Measurements from ENCODE around the gene HADHA. TPM values are rescaled to one million over a fixed set of nuclear protein-coding genes. Genes with fewer than 3 reads are reported as not detected.

HADHA gene
- total RNA-seq, 1 experiment from 2014 or later, result 101 TPM

DNA sequence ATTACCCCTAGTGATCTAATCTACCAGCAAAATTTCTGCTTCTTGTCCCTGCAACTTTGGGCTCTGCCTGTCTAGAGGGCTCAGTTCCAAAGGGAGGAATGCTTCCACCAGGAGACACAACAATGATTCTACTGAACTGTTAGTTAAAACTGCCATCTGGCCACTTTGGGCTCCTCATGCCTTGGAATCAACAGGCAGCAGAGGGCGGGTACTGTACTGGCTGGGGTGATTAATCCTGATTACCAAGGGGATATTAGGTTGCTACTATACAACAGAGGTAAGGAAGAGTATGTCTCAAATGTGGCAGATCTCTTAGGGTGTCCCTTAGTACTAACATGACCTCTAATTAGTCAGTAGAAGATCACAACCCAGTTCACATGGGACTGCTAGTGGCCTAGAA, 21.4 kb downstream of the HADHA start:
- H4K20me1 ChIP-seq (ENCODE audit: insufficient read depth), result no peaks in the 10 kb centered on the region
- POLR2A ChIA-PET, result no interaction called here
- intact Hi-C loops (cut with micrococcal nuclease), result no loop called here
- H3K9me3 ChIP-seq (ENCODE audit: control insufficient read depth in 1 of 2, insufficient read depth in 1 of 2, low read depth in 1 of 2, low read length in 2 of 2), result 0 out of 4 replicates have a peak, but pooled peaks cover 0 to 2% of the 10 kb centered on the region in 2 experiments
- CTCF ChIA-PET, result no interaction called here
- no peaks in the 10 kb centered on the region for H3K27me3 ChIP-seq (ENCODE audit: insufficient read depth, low read length)
- no peak for DNase-seq (ENCODE audit: low read depth, low spot score)
- no peaks in the 10 kb centered on the region for H3K79me2 ChIP-seq (ENCODE audit: insufficient read depth, low read length)
- H2AFZ ChIP-seq (ENCODE audit: low read depth, low read length, poor library complexity, severe bottlenecking), result no peak overlapping the region
- no peak overlapping the region for H3K27ac ChIP-seq (ENCODE audit: low read depth, low read length)
- H3K4me2 ChIP-seq (ENCODE audit: low read length), result no peak overlapping the region
- H3K9me2 ChIP-seq (ENCODE audit: insufficient read depth), result no peaks in the 10 kb centered on the region
- TF ChIP-seq YY1 (IDR thresholded peaks at IDR 0.05; ENCODE audit: extremely low read depth, insufficient replicate concordance, low read depth, low read length), result no peak
- no peak for TF ChIP-seq JUND (IDR thresholded peaks at IDR 0.05)
- no peak for TF ChIP-seq EZH2 (IDR thresholded peaks at IDR 0.05)
- no peak for TF ChIP-seq EZH2phosphoT487 (IDR thresholded peaks at IDR 0.05; ENCODE audit: borderline replicate concordance)
- no peak for TF ChIP-seq ZFX (IDR thresholded peaks at IDR 0.05)
- TF ChIP-seq, protein P1, sequence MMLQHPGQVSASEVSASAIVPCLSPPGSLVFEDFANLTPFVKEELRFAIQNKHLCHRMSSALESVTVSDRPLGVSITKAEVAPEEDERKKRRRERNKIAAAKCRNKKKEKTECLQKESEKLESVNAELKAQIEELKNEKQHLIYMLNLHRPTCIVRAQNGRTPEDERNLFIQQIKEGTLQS (IDR thresholded peaks at IDR 0.05), result no peak
- no peak for TF ChIP-seq CEBPB (IDR thresholded peaks at IDR 0.05; ENCODE audit: low read depth)
- no peak for TF ChIP-seq FOSL1 (IDR thresholded peaks at IDR 0.05; ENCODE audit: low read depth)
- TF ChIP-seq TCF7L2 (IDR thresholded peaks at IDR 0.05; ENCODE audit: borderline replicate concordance, extremely low read depth, insufficient read depth, insufficient read length), result no peak
- TF ChIP-seq, protein P2, sequence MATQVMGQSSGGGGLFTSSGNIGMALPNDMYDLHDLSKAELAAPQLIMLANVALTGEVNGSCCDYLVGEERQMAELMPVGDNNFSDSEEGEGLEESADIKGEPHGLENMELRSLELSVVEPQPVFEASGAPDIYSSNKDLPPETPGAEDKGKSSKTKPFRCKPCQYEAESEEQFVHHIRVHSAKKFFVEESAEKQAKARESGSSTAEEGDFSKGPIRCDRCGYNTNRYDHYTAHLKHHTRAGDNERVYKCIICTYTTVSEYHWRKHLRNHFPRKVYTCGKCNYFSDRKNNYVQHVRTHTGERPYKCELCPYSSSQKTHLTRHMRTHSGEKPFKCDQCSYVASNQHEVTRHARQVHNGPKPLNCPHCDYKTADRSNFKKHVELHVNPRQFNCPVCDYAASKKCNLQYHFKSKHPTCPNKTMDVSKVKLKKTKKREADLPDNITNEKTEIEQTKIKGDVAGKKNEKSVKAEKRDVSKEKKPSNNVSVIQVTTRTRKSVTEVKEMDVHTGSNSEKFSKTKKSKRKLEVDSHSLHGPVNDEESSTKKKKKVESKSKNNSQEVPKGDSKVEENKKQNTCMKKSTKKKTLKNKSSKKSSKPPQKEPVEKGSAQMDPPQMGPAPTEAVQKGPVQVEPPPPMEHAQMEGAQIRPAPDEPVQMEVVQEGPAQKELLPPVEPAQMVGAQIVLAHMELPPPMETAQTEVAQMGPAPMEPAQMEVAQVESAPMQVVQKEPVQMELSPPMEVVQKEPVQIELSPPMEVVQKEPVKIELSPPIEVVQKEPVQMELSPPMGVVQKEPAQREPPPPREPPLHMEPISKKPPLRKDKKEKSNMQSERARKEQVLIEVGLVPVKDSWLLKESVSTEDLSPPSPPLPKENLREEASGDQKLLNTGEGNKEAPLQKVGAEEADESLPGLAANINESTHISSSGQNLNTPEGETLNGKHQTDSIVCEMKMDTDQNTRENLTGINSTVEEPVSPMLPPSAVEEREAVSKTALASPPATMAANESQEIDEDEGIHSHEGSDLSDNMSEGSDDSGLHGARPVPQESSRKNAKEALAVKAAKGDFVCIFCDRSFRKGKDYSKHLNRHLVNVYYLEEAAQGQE (IDR thresholded peaks at IDR 0.05; ENCODE audit: low read depth), result no peak
- TF ChIP-seq ELF1 (IDR thresholded peaks at IDR 0.05; ENCODE audit: borderline replicate concordance, low read depth), result no peak
- no peak for TF ChIP-seq CBX3 (IDR thresholded peaks at IDR 0.05; ENCODE audit: low read depth)
- no peak for TF ChIP-seq EGR1 (IDR thresholded peaks at IDR 0.05; ENCODE audit: low read depth)
- no peak for TF ChIP-seq POLR2A (IDR thresholded peaks at IDR 0.05; ENCODE audit: borderline replicate concordance, extremely low read depth, insufficient read depth, insufficient read length)
- TF ChIP-seq, protein P3, sequence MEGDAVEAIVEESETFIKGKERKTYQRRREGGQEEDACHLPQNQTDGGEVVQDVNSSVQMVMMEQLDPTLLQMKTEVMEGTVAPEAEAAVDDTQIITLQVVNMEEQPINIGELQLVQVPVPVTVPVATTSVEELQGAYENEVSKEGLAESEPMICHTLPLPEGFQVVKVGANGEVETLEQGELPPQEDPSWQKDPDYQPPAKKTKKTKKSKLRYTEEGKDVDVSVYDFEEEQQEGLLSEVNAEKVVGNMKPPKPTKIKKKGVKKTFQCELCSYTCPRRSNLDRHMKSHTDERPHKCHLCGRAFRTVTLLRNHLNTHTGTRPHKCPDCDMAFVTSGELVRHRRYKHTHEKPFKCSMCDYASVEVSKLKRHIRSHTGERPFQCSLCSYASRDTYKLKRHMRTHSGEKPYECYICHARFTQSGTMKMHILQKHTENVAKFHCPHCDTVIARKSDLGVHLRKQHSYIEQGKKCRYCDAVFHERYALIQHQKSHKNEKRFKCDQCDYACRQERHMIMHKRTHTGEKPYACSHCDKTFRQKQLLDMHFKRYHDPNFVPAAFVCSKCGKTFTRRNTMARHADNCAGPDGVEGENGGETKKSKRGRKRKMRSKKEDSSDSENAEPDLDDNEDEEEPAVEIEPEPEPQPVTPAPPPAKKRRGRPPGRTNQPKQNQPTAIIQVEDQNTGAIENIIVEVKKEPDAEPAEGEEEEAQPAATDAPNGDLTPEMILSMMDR (IDR thresholded peaks at IDR 0.05 in 2 of 3, conservative IDR thresholded peaks at IDR 0.05 in 1 of 3; ENCODE audit: borderline replicate concordance in 1 of 3, insufficient read depth in 1 of 3, low read depth in 2 of 3, low read length in 2 of 3), result no peak
- TF ChIP-seq POLR2AphosphoS5 (IDR thresholded peaks at IDR 0.05; ENCODE audit: low read depth, low read length), result no peak
- TF ChIP-seq ZNF274 (IDR thresholded peaks at IDR 0.05; ENCODE audit: low read depth, low read length), result no peak
- no peak for TF ChIP-seq SRF (IDR thresholded peaks at IDR 0.05; ENCODE audit: low read depth)
- peaks cover 2 to 14% of the 10 kb centered on the region in 2 experiments; a peak in 3 of 4 replicates for H3K36me3 ChIP-seq (ENCODE audit: control insufficient read depth in 1 of 2, insufficient read depth in 2 of 2, low read length in 2 of 2)
- no peaks in the 10 kb centered on the region for H3K4me1 ChIP-seq (ENCODE audit: control insufficient read depth in 1 of 2, insufficient read depth in 2 of 2, low read length in 2 of 2)
- no peak overlapping the region for H3K4me3 ChIP-seq (replicated peaks in 1 of 2; ENCODE audit: low read depth in 1 of 2, low read length in 2 of 2)
- H3K9ac ChIP-seq (ENCODE audit: low read length), result no peak overlapping the region
- no peak for ATAC-seq
- RAD21 ChIA-PET (ENCODE audit: low non-redundant PET in 1 of 2, low total read pairs in 2 of 2, uncharacterized antibody in 2 of 2, unreplicated experiment in 2 of 2), result no interaction called here
- no TSS peak for BruUV-seq (replicated peaks)

Data from HCT116 (cell line).